ENCODE data around the gene RFX3. TPM values are rescaled to one million over a fixed set of nuclear protein-coding genes. Genes with fewer than 3 reads are reported as not detected.
A peak's percentile ranks its signal among the peaks of the same experiment; 100 is the strongest.

RFX3 gene
- total RNA-seq, 2 donors from 2014 or later, result 4.6 to 6.5 TPM

GRCh38 chr9:3468421-3469205 lies 57.2 kb downstream of the RFX3 start:
- TF ChIP-seq POLR2A (IDR thresholded peaks at IDR 0.05), result no peak
- TF ChIP-seq CTCF (IDR thresholded peaks at IDR 0.05), result no peak
- Histone ChIP-seq H3K4me1 (peaks cover 6% of the 10 kb centered on the region), H3K9me3 (no peaks in the 10 kb centered on the region), H3K27ac (no peak overlapping the region), H3K4me3 (no peak overlapping the region), H3K36me3 (replicated peaks in 1 of 2; ENCODE audit: insufficient read depth in 1 of 2, low read depth in 2 of 2) (no peaks in the 10 kb centered on the region), H3K27me3 (no peaks in the 10 kb centered on the region)
- WGBS, 2 donors, result 49 to 64% methylated on average over 4 of the region's 4 CpGs
- intact Hi-C loops (cut with DNase I), result no loop called here
- DNase-seq (no peak), ATAC-seq (no peak)

GRCh38 chr9:3467593-3468219 lies 58.1 kb downstream of the RFX3 start:
- DNase-seq (peak; percentile 39 to 74 (median 58)), ATAC-seq (peak; percentile 65)
- 50 to 54% methylated on average over 4 of the region's 4 CpGs for WGBS, 2 donors
- Histone ChIP-seq H3K27ac (no peak overlapping the region), H3K27me3 (no peaks in the 10 kb centered on the region), H3K4me3 (no peak overlapping the region), H3K36me3 (replicated peaks in 1 of 2; ENCODE audit: insufficient read depth in 1 of 2, low read depth in 2 of 2) (no peaks in the 10 kb centered on the region), H3K4me1 (peaks cover 6% of the 10 kb centered on the region), H3K9me3 (no peaks in the 10 kb centered on the region)
- intact Hi-C loops (cut with DNase I), result no loop called here
- peak; percentile 39 to 80 (median 59) for TF ChIP-seq CTCF (IDR thresholded peaks at IDR 0.05)
- no peak for TF ChIP-seq POLR2A (IDR thresholded peaks at IDR 0.05)

- Histone ChIP-seq H3K9me3 (no peaks in the 10 kb centered on the region), H3K36me3 (replicated peaks in 1 of 2; ENCODE audit: insufficient read depth in 1 of 2, low read depth in 2 of 2) (no peaks in the 10 kb centered on the region), H3K27ac (no peak overlapping the region), H3K4me3 (no peak overlapping the region), H3K4me1 (no peaks in the 10 kb centered on the region), H3K27me3 (no peaks in the 10 kb centered on the region)
- ATAC-seq (no peak), DNase-seq (no peak)
- TF ChIP-seq CTCF (IDR thresholded peaks at IDR 0.05) (no peak), POLR2A (IDR thresholded peaks at IDR 0.05) (no peak)
- WGBS, 2 donors, result 74 to 79% methylated on average over 6 of the region's 6 CpGs
- intact Hi-C loops (cut with DNase I), result no loop called here
These were observed 61.7 kb downstream of the RFX3 start for GRCh38 chr9:3464033-3464638.

- intact Hi-C loops (cut with DNase I), result no loop called here
- H3K4me1 ChIP-seq, result no peaks in the 10 kb centered on the region
- 79 to 85% methylated on average over 3 of the region's 3 CpGs for WGBS, 2 donors
- no peak for DNase-seq
- no peak overlapping the region for H3K4me3 ChIP-seq
- H3K9me3 ChIP-seq, result no peaks in the 10 kb centered on the region
- no peak for TF ChIP-seq CTCF (IDR thresholded peaks at IDR 0.05)
- TF ChIP-seq POLR2A (IDR thresholded peaks at IDR 0.05), result no peak
- no peak overlapping the region for H3K27ac ChIP-seq
- H3K27me3 ChIP-seq, result no peaks in the 10 kb centered on the region
- no peaks in the 10 kb centered on the region for H3K36me3 ChIP-seq (replicated peaks in 1 of 2; ENCODE audit: insufficient read depth in 1 of 2, low read depth in 2 of 2)
- no peak for ATAC-seq
These were observed 66.9 kb downstream of the RFX3 start for GRCh38 chr9:3458806-3459475.

All from body of pancreas (tissue), 4 donors.